GM18502 (cell line): ENCODE data around the gene CYP2A13.
"Not testable (repeated sequence)": the region's sequence is repeated elsewhere in the genome, so short reads cannot be mapped to it uniquely, and the experiment has no call there.

Experiments used
- ATAC-seq: cut with Tn5 transposase; IDR thresholded peaks from one replicate; pipeline ENCODE4 v1.9.1; 2021; ENCODE audit warnings: mild to moderate bottlenecking; ENCODE audit not compliant: unreplicated experiment, poor library complexity

The CYP2A13 gene

GRCh38 chr19:41088151-41088550, at the start of gene CYP2A13:
Gene CYP2A13 (plus strand): TSS chr19:41088451. CDS start chr19:41088472, 21 bp downstream.
- ATAC-seq = no peak

GRCh38 chr19:41039806-41040205, 48.4 kb upstream of the CYP2A13 start:
- no peak for ATAC-seq

GRCh38 chr19:41045095-41045494, 43.2 kb upstream of the CYP2A13 start:
- not testable (repeated sequence) for ATAC-seq

DNA sequence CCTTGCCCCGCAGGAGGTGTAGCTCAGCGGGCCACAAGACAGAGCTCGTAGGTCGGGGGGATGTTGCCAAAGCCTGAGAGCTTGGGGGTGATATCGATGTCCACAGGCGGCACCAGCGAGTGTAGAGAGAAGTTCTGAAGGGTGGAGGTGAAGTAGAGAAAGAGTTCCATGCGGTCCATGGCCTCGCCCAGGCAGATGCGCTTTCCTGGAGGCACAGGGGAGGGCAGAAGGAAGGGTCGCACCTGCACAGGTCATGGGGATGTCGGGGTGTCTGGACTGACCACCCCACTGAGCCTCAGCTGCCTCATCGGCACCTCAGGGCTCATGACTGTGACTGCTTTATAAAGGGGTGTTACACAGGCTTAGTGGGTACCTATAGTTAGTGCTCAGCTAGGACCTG, 37.8 kb upstream of the CYP2A13 start:
- ATAC-seq = no peak

- ATAC-seq = not testable (repeated sequence)
These were observed 36.1 kb upstream of the CYP2A13 start for GRCh38 chr19:41052162-41052561.

- not testable (repeated sequence) for ATAC-seq
These were observed 34.9 kb upstream of the CYP2A13 start for GRCh38 chr19:41053331-41053730.

GRCh38 chr19:41064974-41065569, 23.2 kb upstream of the CYP2A13 start:
- no peak for ATAC-seq

DNA sequence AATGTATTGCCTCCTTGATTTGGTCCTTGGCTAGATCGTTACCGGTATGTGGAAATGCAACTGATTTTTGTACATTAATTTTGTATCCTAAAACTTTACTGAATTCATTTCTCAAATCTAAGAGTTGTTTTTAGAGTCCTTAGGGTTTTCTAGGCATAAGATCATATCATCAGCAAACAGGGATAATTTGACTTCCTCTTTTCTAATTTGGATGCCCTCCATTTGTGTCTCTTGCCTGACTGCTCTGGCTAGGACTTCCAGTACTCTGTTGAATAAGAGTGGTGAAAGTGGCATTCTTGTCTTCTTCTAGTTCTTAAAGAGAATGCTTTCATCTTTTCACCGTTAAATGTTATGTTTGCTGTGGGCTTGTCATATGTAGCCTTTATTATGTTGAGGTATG, 12.0 kb upstream of the CYP2A13 start:
- ATAC-seq = no peak

DNA sequence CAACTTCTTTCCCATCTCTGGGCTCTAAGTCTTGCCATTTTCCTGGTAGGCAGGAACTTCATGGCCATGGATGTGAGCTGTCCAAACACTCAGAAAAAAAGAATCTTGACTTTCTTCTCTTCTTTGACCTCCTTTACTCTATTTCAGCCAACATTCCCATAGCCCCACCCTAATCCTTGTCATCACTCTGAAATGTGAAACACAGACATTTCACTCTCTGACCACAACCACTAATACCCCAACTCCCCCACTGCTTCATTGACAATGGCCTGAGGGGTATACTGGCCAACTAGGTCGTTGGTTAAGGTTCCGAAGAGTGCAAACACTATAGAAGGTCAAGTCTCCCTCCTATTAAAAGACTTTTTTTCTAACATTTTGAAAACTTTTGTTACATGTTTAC, 4.7 kb upstream of the CYP2A13 start:
- no peak for ATAC-seq

DNA sequence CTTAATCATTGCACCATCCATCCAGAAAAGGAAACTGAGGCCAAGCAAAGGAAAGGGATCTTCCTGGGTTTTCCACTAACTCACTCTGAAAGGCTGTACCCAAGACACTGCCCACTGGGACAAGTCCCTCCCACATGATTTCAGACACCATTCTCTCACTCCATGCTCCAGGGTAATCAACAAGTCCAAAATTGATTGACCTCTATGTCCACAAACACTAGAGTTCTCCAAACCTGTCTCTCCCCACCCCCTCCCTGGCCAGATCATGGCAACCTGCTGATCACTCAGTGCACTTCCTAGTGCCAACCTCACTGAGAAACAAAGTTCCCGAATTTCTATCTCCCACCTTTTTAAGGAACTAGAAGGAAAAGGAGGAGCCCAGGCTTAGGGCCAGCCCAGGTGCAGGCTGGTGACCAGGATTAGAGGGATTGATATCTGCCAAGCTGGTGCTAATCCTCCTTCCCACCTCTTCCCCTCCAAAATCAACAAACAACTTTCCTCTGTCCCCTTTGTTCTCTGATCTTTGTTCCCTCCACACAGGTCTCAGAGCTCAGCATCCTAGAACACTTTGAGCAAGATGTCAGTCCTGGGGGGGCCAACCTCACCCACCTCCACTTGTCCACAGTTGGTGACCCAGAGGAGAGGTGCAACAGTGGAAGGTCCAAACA, 2.4 kb upstream of the CYP2A13 start:
- ATAC-seq = no peak

- ATAC-seq = no peak
These were observed 1.7 kb downstream of the CYP2A13 start for GRCh38 chr19:41089959-41090358.

- ATAC-seq = no peak
These were observed 7.5 kb downstream of the CYP2A13 start for GRCh38 chr19:41095703-41096102.

DNA sequence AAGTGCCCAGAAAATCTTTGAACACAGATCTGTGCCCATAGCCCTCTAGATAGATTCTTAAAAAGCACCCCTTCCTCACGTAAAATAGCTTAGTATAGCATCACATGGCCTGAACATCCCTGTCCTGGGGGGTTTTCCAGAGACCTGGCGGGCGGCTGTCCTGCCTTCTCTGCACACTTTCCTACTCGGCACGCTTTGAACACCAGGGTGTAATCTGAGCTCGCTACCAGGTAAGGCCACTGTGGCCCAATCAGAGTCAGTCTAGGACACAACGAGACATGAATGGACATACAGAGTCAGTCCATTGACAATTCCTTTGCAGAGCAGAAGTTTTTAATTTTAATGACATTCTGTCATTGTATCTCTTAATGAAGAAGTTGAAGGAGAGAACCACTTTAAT, 8.1 kb downstream of the CYP2A13 start:
- ATAC-seq = no peak

DNA sequence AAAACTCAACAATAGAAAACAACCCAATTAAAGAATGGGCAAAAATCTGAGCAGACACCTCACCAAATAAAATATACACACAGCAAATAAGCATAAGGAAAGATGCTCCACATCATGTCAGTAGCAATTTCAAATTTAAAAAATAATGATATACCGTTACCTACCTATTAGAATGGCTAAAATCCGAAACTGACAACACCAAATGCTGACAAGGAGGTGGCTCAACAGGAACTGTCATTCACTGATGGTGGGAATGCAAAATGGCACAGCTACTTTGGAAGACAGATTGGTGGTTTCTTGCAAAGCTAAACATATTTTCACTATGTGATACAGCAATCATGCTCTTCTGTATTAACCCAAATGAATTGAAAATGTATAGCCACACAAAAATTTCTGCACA, 9.1 kb downstream of the CYP2A13 start:
- no peak for ATAC-seq

- no peak for ATAC-seq
These were observed 10.5 kb downstream of the CYP2A13 start for GRCh38 chr19:41098762-41099161.

GRCh38 chr19:41102210-41102609, 14.0 kb downstream of the CYP2A13 start:
- not testable (repeated sequence) for ATAC-seq

DNA sequence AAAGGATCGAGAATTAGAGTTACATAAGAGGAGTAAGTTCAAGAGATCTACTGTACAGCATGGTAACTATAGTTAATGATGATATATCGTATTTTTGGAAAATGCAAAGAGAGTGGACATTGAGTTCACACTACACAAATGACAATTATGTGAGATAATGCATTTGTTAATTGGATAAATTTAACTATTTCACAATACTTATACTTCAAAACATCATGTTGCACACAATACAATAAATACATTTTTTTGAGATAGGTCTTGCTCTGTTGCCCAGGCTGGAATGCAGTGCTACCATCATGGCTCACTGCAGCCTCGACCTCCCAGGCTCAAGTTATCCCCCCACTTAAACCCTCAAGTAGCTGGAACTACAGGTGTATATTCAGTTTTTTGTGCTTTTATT, 17.9 kb downstream of the CYP2A13 start:
- no peak for ATAC-seq

- ATAC-seq = no peak
These were observed 23.0 kb downstream of the CYP2A13 start for GRCh38 chr19:41111296-41111695.

- ATAC-seq = no peak
These were observed 23.6 kb downstream of the CYP2A13 start for GRCh38 chr19:41111750-41112295.

- ATAC-seq = no peak
These were observed 24.6 kb downstream of the CYP2A13 start for GRCh38 chr19:41112728-41113290.

GRCh38 chr19:41114132-41114531, 25.9 kb downstream of the CYP2A13 start, which contains the start of gene CYP2F1:
Gene CYP2F1 (plus strand): TSS chr19:41114432. CDS start chr19:41116189, 1,757 bp downstream.
- ATAC-seq = no peak
